OCI-LY3 (cell line): ENCODE measurements around the gene CDHR4.

ENCODE experiments used
- CTCF ChIP-seq: fragments of 200-600, 300-600 bp; sonication (generic); IDR thresholded peaks from 2 replicates; pipeline ENCODE4 v1.5.1; 2014; ENCODE audit warnings: antibody characterized with exemption, low read length, low read depth
- EZH2phosphoT487 ChIP-seq: fragments of 200-600 bp; shearing (Covaris generic); IDR thresholded peaks from 2 replicates; pipeline ENCODE4 v1.6.1; 2018; ENCODE audit warnings: antibody characterized with exemption, mixed run types, low read depth

DNA sequence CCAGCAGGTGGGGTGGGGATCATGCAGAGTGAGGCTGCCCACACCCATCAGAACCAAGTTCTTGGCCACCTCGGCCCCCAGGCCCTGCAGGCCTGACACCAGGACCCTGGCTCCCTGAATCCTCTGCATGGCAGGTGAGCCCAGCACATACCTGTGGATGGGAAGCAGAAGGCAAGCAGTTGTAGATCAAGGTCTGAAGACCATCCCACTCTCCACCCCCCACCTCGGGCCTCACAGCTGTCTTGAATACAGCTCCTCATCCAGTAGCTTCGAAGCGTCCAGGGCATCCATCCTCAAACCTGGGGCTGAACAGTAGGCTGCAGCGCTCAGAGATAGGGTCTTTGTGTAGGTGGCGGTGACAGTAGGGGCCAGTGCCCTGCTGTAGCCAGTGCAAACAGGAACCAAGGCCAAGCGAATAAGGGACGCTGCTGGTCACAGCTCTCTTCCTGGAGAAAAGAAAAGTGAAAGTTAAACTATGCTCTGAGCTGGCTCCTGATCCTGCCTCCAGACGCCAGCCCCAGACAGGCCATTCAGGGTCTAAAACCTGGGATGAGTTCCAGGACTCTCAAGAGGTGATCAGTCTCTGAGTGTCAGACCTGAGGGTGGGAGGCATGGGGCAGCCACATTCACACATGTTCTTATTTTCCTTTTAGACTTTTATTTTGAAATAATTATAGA lies 14.0 kb upstream of the CDHR4 start, which contains the start of gene UBA7:
- TF ChIP-seq CTCF = no peak
- TF ChIP-seq EZH2phosphoT487 = no peak
